Germinal center (tissue), 1 donor: Measurements from ENCODE around the gene EPHB1.
A peak's percentile ranks its signal among the peaks of the same experiment; 100 is the strongest.

Source experiments
- DNase-seq: peaks from one replicate; pipeline ENCODE4 v3.0.0; 2012; ENCODE audit warnings: mixed read lengths, low spot score

Gene EPHB1

DNA sequence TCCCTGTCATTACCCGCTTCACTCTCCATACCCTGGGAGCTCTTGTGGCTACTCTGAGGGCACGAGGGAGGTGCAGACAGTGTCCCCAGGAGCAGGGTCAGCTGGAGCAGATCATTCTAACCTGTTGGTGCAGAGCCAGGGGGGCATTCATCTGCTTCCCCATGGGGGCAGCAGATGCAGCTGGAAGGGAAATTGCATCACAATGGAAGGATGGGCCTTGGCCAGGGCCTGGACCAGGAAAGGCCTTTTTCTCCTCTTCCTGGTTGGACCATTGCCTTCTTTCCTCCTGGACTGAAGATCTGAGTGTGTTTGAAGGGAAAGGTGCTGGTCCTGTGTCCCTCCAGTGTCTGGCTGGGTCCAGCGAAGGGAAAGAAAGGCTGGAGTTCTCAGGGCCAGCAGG, 55.7 kb downstream of the EPHB1 start:
- no peak for DNase-seq

DNA sequence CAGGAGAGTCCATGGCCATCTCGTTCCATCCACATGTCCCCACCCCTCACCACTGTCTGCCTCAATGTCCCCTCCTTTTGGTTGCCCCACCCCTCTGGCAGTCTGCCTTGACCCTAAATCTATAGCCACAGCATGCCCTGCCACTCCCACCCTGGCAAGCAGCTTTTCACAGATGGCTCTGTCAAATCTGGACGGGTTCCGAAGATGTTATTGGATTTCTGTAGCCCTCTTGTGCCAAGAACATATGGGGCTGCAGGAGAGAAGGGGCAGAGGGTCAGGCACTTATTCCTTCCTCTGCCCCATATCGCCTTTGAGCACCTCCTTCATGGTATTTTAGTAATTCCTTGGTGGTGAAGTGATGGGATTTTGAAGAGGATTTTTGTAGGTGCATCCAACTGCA, 57.1 kb downstream of the EPHB1 start:
- no peak for DNase-seq

DNA sequence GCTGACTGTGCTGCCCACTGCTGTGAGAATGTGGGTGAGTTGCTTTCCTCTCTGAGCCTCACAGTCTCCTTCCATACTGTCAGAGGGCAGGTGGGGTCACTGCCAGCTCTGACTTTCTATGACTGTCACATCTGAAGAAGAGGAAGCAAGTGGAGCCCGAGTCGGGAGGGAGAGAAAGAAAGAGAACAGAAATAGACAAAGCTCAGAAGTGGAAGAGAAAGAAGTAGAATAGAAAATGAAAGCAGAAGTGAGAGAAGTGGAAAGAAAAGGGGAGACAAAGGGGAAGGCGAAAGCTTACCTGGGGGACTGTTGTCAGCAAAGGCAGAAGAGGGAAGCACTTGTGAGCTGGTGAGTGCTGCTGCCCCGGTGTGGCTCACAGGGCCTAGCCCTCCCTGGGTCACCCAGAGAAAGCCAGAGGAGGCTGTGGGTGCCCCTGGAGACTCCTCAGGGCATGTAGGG, 57.9 kb downstream of the EPHB1 start:
- DNase-seq: peak; percentile 75

DNA sequence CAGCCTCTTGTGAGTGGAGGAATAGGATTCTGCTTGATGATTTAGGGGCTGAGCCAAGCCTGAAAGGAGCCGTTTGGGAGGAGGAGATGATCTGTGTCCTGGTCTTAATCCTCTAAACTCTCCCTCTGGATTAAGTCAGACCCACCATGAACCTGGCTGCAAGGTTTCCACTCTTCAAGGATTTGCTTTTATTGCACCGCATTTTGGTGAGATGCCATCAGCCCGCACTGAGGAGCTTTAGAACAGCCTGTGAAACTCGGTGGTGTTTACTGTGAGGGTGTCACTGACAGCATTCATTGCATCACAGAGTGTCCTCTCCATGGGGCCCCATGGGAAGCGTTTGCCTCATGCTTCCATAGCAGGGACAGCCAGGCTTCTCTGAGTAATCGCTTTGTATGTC, 59.2 kb downstream of the EPHB1 start:
- no peak for DNase-seq

DNA sequence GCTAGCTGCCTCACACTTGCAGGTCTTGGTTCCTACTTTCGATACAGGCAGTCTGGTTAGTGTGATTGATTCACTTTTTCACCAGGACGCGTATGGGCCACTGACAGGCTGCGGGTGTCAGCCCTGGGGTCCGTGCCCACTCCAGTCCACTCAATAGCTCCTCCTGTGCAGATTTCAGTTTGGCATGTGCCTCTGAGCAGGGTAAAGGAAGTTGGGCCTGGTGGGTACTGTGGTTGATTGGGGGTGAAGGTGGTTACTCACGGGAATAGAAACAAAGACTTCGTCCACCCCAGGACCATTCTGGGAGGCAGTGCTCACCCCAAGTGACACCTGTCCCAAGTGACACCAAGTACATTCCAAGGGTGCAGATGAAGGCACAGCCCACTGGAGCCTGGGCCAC, 62.3 kb downstream of the EPHB1 start:
- DNase-seq: no peak

DNA sequence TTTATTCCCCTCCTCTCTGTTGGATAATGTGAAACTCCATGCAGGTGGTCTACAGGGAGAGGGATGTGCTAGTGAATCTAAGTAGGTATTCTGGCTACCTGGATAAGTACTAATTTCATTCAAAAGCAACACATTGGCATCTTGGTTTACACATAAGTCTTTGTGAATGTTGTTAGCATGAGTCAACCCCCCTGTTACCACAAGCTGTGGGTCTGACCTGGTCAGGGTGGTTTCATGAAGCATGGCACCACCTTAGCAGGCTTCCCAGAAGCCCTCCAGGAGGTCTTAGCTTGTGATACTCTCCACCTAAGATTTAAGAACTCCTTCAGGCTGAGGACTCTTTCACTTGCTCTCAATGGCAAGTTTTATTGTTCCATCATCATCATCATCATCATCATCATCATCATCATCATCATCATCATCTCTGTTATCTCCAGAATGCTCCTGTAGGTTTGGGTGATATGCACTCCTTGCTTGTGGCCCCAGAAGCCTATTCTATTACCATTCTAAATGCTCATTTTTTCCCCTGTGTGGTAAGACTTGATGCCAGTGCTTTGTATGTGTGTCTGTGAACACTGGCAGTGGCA, 62.8 kb downstream of the EPHB1 start:
- DNase-seq: no peak

DNA sequence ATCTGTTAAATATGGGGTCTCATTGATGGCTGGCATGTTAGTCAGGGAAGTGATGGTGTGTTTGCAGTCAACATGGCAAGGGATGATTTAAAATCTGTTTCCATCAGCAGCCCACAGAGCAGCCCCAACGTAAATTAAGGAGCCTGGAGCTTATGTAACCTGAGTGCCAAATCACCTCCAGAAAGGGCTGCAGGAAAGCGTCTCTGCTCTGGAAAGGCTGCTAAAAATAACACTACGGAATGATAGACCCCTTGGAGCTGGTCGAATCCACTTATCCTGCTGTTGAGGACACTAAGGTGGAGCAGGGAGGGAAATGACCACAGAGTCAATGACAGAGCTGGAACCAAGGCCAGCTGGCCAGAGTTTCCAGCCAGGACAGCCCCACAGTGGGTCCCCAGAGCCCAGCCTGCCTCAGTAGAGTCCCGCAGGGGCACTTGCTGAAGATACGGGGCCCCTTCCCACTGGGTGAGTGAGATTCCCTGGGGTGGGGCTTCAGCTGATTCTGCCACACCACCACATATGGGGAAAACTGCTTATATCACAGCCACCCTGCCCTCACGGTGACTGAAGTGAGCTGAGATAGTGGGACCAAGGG, 63.5 kb downstream of the EPHB1 start:
- no peak for DNase-seq

DNA sequence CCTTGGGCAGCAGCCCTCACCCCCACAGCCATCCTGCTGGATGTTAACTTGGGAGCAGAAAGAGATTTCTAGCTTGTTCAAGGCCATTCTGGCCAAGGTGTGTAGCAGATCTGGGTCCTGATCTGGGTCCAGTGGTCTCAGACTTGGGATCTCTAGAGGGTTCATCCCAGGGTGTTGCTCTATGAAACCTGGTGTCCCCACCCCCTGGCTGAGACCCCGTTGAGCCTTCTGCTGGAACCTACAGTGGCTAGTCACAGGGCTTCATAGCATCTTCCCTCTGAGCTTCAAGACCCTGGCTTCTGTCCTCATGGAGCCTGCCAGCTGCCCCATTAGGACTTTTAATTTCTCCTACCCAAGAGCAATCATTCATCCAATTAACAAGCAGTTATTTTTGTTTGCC, 64.3 kb downstream of the EPHB1 start:
- DNase-seq: no peak

DNA sequence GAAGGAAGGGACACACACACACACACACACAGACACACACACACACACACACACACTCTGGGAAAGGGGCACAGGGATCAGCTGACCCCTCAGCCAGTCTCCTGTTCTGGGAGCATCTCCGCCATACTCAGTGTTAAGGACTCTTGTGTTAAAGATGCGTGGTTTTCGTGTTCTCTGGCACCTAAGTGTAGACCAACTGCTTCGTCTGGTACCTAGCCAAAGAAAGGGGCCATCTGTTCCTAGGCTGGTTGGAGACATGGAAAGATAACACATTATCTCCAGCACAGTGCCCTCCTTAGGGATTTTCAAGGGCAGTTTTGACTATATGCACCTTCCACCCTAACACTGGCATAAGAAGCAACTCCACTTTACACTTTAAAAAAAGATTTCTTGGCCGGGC, 65.1 kb downstream of the EPHB1 start:
- DNase-seq: no peak

DNA sequence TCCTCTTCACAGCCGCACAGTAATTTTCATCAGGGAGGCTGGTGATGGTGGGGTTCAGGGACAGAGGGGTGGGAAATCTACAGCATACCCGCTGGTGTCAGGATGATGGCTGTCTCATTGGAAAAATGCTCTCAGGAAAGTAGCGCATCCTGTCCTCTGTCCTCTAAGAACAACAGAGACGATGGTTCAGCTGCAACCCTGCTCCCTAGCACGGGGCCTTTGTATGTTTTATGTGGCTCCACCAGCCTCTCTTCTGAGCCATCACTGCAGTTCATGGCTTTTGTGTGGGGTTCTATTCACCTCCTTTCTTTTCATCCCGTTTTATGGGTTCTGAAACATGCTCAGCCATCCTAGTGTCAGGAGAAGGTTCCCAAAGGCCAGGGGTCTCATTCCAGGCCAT, 68.9 kb downstream of the EPHB1 start:
- DNase-seq: no peak

DNA sequence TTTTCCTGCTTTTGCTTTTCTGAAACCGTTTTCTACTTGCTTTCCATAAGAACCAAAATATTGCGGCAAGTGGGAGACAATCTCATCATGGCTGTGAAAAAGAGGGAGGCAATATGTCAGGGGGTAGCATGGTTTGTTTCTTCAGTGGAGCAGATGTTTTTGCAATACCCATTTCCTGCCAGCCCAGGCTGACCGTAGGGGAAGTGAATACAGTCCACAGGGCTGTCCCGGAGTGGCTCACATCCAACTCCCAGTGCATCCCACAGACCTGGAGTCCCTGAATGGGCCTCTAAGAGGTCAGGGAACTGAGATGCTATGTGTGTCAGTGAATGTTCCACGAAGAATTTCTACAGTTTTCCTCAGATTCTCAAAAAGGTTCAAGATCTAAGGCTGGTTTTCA, 69.6 kb downstream of the EPHB1 start:
- no peak for DNase-seq

DNA sequence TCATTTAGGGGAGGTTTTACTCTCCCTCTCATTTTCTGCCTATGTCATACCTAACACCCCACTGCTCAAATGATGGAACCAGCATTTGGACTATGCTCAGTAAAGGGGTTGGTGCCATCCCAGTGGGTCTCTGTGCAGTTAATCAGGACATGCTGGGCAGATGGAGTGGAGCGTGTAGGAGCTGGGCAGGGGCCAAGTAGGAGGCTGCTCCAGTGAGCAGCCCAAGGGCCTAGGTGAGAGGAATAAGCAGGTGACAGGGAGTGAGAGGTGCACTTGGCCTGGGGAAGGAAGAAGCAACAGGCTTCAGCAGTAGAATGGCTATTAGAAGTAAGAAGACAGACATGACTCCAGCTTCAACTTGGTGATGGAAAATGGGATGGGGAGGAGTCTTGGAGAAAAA, 72.2 kb downstream of the EPHB1 start:
- DNase-seq: no peak

DNA sequence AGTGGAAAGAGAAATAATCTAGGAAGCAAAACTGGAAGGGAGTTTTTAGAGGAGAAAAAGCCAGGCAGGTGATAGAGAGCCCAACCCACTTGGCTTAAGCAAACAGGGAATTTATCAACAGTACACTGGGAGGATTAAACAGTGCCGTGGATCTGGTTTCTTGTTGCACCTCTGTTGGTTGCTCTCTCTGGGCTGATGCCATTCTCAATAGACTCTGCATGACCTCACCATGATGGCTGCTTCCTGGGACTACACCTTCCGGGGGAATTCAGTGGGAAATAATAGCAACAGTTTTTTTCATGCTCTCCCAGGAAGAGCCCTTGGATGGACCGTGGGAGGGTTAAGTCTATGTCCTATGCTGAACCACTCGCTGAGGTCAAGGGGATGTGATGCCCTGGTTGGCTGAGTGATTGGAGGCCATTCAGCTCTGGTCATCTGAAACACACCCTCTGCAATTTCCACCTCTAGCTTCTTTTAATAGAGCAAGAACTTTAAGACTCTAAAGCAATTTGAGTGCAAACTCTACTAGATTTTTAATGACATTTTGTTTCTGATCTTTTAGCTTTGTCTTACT, 74.2 kb downstream of the EPHB1 start:
- no peak for DNase-seq

DNA sequence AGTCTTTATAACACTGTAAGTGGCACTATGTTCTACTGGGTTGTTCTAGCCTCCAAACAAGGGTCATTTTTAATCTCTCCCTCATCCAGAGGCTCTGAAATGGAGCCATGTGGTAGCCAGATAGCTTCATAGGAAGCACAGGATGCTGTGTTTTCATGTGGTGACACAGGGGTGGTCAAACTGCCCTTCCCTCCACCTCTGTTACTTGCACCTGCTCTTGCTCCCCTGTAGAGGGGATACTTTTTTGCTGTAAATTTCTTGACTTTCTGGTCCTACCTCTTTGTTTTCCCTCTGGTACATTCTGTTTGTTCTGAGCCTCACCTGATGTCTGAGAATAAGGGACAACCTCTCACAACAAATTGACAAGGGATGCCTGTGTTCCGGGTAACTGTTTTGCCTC, 76.8 kb downstream of the EPHB1 start:
- no peak for DNase-seq

DNA sequence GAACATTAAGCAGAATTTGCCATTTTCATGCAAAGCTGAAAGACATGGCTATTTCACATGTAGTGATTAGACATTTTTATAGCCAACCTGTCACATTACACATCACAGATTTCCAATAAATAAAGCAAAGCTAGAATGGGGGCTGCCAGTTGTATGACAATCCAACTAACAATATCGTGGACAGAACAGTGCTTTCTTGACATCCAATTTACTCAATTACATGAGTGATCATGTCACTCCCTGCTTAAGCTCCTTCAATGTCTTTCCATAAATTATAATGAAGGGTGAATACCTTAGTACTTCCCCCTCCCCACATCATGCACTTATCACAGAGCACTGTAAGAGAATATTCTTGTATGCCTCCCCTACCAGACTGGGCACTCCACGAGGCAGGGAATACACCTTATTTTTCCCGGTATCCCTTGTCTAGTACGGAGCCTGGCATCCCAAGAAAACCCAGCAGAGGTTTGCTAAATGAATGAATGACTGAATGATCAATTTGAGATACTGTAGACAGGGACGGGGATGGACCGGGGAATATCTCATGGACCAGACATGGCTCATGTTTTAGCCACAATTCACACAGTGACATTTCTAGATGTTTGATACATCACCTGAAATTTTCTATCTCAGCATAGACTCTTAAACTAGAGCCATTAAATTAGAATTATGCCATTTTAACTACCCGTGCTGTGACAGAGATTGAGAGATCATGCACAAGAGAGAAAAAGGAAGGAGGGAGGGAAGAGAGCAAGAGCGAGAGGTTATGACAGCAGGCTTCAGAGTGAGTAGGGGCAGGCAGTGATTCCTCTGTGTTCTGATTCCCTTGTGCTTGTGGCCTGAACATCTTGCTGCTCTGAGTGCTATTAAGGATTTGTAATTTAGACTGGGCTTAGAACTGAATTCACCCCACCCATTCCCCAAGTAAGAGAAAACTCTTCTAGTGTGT, 77.7 kb downstream of the EPHB1 start:
- no peak for DNase-seq

DNA sequence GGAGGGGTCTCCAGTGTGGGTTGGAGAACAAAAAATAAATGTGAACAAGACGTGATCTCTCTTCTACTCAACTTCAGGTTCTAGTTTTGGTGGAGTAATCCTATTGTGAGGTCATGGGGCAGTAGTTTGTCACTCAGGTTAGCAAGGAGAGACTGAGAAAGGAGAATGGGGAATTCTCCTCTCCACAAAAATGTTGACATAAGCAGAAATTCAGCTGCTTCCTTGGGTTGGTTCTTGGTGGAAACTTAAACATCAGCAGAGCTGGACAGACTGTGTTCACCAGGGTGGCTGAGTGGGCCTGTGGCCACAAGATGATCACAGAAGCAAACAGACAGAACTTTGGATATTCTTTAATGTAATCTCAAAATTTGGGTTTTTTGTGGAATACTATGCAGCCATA, 78.7 kb downstream of the EPHB1 start:
- no peak for DNase-seq

DNA sequence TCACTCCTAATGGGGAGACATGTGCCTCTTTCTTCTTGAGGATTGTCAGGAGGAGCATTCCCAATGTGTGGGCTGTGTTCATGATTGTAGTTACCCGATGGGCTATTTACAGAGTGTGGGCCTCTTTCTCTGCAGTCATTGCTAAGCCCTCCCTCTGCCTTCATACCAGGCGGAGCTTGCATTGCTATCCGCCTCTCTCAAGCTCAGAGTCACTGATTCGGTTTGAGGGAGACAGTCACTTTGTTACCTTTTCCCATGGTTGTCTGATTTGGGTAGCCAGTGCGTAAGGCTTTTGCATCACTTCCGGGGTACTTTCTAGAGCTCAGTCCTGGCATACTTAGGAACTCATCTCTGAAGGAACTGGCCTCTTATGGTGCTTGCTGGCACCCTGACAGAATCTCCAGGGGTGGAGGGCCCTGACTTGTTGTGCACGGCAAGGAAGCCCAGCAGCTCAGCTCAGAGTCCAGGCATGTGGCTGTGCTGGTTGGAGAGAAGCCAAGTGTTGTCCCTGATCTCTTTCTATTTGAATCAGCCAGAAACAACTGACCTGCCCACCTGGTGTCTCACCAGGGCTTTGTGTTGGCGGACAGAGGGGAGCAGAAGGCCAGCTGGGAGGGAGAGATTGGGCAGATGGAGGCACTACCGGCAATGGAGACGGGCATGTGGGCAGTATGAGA, 79.8 kb downstream of the EPHB1 start:
- DNase-seq: no peak

DNA sequence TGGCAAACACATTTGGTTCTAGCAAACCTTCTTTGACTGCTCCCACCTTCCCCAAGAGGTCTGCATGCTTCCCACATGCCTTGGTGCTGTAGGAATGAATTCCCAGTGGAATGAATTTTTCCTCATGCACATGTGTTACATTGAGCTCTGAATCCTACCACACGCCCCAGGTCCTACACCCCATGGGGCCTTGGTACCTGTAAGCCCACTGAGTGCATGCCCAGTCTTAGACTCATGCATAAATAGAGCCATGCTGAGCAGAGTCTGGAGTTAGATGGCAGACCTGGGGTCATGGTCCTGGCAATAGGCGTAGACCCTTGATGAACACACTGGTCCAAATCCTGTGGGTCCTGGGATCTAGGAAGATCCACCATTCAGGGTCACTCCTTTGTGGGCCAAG, 81.8 kb downstream of the EPHB1 start:
- no peak for DNase-seq

DNA sequence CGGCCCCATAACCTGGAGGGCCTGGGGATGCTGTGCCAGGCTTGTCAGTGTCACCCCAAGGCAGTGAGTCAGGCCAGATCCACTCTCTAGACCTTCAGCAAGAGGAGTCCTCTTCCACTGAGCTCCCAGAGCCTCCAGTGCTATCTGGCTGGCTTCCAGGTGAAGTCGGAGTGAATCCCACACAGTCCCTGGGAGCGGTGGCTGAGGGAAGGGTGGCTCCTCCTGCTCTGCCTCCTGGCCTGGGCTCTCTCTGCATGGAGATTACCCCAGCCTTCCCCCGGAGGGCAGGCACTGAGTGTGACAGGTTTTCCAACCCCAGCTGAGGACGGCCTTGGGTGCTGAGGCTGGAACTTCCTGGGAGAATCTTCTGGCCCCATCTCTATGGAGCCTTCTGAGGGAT, 82.7 kb downstream of the EPHB1 start:
- no peak for DNase-seq

DNA sequence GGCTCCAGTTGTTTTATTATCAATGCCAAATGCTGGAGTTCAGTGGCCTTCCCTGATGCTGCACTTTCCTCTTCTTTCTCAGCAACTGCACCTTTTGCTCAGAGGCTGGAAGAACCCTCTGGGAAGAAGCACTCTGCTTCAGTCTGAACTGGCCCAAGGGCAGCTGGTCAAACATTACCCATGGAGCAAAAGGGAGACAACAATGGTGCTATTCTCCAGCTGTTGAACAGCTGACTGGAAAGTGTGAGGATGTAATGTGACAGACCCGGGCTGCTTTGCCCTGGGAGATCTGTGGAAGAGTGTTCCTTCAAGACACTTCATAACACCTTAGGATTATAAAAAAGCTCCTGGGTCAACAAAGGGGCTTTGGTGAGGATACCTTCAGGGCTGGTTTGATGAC, 84.9 kb downstream of the EPHB1 start:
- DNase-seq: no peak

DNA sequence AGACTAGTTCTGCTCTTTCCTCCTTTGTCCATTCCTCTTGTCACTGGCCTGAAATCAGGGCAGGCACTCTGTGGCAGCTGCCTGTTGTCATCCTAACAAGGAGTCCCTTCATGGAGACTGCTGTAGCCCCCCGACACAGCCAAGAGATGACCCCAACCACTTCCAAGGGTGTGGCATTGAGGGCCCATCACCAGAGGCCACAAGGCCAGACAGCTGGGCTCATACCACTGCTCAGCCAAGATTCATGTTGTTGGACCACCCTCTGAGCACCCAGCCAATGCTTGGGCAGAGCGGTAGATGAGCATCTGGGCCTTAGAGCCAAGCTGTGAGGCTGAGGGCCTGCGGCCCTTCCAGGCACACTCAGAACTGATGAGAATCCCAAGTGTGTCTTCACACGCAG, 85.4 kb downstream of the EPHB1 start:
- DNase-seq: no peak

DNA sequence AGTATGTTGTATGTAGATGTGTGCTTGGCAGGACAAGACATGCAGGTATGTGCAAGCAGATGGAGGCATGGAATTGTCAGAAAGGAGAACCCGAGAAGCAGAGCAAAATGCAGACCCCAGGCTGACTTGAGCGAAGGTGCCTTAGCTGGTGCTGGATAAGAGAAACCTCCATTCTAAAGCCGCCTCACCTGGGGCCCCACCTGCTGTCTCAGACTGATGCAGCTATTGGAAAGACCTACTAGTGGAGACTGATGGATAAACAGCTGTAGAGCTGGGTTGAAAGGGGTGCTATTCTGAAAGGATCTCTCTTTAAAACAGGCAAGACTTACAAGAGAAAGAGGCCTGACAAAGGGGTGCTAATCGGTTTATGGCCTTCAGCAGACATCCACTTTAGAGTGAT, 86.2 kb downstream of the EPHB1 start:
- DNase-seq: no peak
